HEK293 (cell line): ENCODE measurements around the gene PHEX.

Experiments used
- CTCF ChIA-PET: fragments of 350-600 bp; formaldehyde crosslinking; extraction: SDS; loops from one replicate; lab custom pipeline; 2021; ENCODE audit warnings: antibody characterized with exemption; lab: Yijun Ruan, JAX
- POLR2A ChIA-PET: fragments of 300-600 bp; formaldehyde crosslinking; extraction: SDS; loops from one replicate; lab custom pipeline; 2020; ENCODE audit warnings: antibody characterized with exemption, inconsistent platforms; lab: Yijun Ruan, JAX
- H3K27ac ChIP-seq: fragments of 200-500 bp; sonication (Bioruptor generic); 2 replicates; pipeline ENCODE4 v1.5.1; 2014; ENCODE audit warnings: low read depth, low read length, control low read depth, inconsistent platforms; ENCODE audit errors: extremely low read depth
- H3K36me3 ChIP-seq, 2 experiments: fragments of 200-500 bp in 1 of 2; sonication (Bioruptor generic) in 1 of 2; 1 replicate in 1 of 2; 2 replicates in 1 of 2; pipeline ENCODE4 v1.5.1; 2014 to 2017; ENCODE audit warnings: inconsistent platforms in 2 of 2, low read length in 2 of 2; ENCODE audit not compliant: control insufficient read depth in 2 of 2, insufficient read depth in 1 of 2
- H3K4me1 ChIP-seq: fragments of 200-500 bp; sonication (Bioruptor generic); 2 replicates; pipeline ENCODE4 v1.5.1; 2014; ENCODE audit warnings: mild to moderate bottlenecking, low read length, inconsistent platforms; ENCODE audit not compliant: control insufficient read depth, insufficient read depth
- H3K4me3 ChIP-seq: 2 replicates; pipeline ENCODE4 v1.5.1; 2011; ENCODE audit warnings: low read depth, mild to moderate bottlenecking, control low read depth, low read length, moderate library complexity
- H3K9me3 ChIP-seq: fragments of 200-500 bp; sonication (Bioruptor generic); 2 replicates; pipeline ENCODE4 v1.5.1; 2014; ENCODE audit warnings: low read depth, low read length, inconsistent platforms; ENCODE audit not compliant: control insufficient read depth, insufficient read depth
- GLIS2 ChIP-seq: fragments of 450-650 bp; formaldehyde crosslinking; IDR thresholded peaks from 2 replicates; pipeline ENCODE4 v1.5.1; 2016; ENCODE audit warnings: missing biosample characterization, missing genetic modification characterization
- IKZF3 ChIP-seq: fragments of 450-650 bp; IDR thresholded peaks from 2 replicates; pipeline ENCODE4 v1.5.0; 2018; ENCODE audit warnings: missing biosample characterization, mild to moderate bottlenecking, missing genetic modification characterization, moderate library complexity
- MEIS1 ChIP-seq: sonication (generic); formaldehyde crosslinking; IDR thresholded peaks from 2 replicates; pipeline ENCODE4 v1.8.1; 2022; ENCODE audit warnings: missing genetic modification reagents, mild to moderate bottlenecking, borderline replicate concordance
- SETDB1 ChIP-seq: IDR thresholded peaks from one replicate; pipeline ENCODE4 v1.6.1; 2017; ENCODE audit warnings: mild to moderate bottlenecking, low read length, moderate library complexity, mixed read lengths; ENCODE audit not compliant: insufficient read length
- YY1 ChIP-seq: fragments of 450-650 bp; formaldehyde crosslinking; IDR thresholded peaks from 2 replicates; pipeline ENCODE4 v1.5.1; 2018; ENCODE audit warnings: missing biosample characterization, missing genetic modification characterization
- ZNF133 ChIP-seq: fragments of 450-650 bp; formaldehyde crosslinking; IDR thresholded peaks from 2 replicates; pipeline ENCODE4 v1.5.1; 2016; ENCODE audit warnings: missing biosample characterization, missing genetic modification characterization
- ZNF148 ChIP-seq: fragments of 450-650 bp; formaldehyde crosslinking; IDR thresholded peaks from 2 replicates; pipeline ENCODE4 v1.5.0; 2017; ENCODE audit warnings: missing biosample characterization, missing genetic modification characterization, borderline replicate concordance
- ZNF266 ChIP-seq: fragments of 450-650 bp; formaldehyde crosslinking; IDR thresholded peaks from 2 replicates; pipeline ENCODE4 v1.5.1; 2016; ENCODE audit warnings: missing biosample characterization, missing genetic modification characterization, low read depth
- ZNF449 ChIP-seq: fragments of 450-650 bp; formaldehyde crosslinking; IDR thresholded peaks from 2 replicates; pipeline ENCODE4 v1.5.1; 2017; ENCODE audit warnings: missing biosample characterization, mild to moderate bottlenecking, missing genetic modification characterization, moderate library complexity
- ZNF510 ChIP-seq: fragments of 450-650 bp; formaldehyde crosslinking; IDR thresholded peaks from 2 replicates; pipeline ENCODE4 v1.5.1; 2018; ENCODE audit warnings: mild to moderate bottlenecking, missing genetic modification characterization, missing biosample characterization; ENCODE audit not compliant: insufficient replicate concordance
- ZNF610 ChIP-seq: fragments of 450-650 bp; formaldehyde crosslinking; IDR thresholded peaks from 2 replicates; pipeline ENCODE4 v1.5.1; 2016; ENCODE audit warnings: missing biosample characterization, missing genetic modification characterization, borderline replicate concordance
- ZNF692 ChIP-seq: fragments of 450-650 bp; formaldehyde crosslinking; IDR thresholded peaks from 2 replicates; pipeline ENCODE4 v1.5.1; 2016; ENCODE audit warnings: missing biosample characterization, missing genetic modification characterization
- TF ChIP-seq, protein P1 (sequence below): fragments of 450-650 bp; formaldehyde crosslinking; IDR thresholded peaks from 2 replicates; pipeline ENCODE4 v1.5.1; 2016; ENCODE audit warnings: missing biosample characterization, missing genetic modification characterization
- TF ChIP-seq, protein P2 (sequence below): IDR thresholded peaks from 2 replicates; pipeline ENCODE4 v1.6.1; 2011; ENCODE audit warnings: mild to moderate bottlenecking, low read depth, low read length, borderline replicate concordance
- TF ChIP-seq, protein P3 (sequence below): fragments of 450-650 bp; formaldehyde crosslinking; IDR thresholded peaks from 2 replicates; pipeline ENCODE4 v1.5.1; 2017; ENCODE audit warnings: missing biosample characterization, missing genetic modification characterization
- TF ChIP-seq, protein P4 (sequence below): fragments of 450-650 bp; formaldehyde crosslinking; conservative IDR thresholded peaks from 2 replicates; pipeline ENCODE4 v1.5.1; 2016; ENCODE audit warnings: low read depth, missing biosample characterization, missing genetic modification characterization

Gene PHEX

DNA sequence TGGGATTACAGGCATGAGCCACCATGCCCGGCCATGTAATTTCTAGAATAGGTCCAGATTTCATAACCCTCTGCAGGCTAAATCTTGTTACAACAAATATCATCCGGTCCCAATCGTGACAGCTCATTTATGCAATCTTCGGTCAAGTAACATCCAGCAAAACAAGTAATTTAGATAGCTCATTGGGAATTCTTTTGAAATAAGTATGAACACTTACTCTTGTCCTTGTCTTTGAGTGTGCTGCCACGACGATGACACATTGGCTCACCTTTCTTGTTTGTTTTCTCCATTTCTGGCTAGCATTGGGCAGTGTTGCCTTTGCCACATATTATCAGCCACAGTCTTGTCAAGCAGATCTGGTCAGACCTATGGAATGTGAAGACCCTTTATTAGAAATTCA lies 92.0 kb downstream of the PHEX start:
- Histone ChIP-seq H3K4me1 (no peaks in the 10 kb centered on the region), H3K27ac (no peak overlapping the region)
- POLR2A ChIA-PET, result no interaction called here
- CTCF ChIA-PET, result no interaction called here
- TF ChIP-seq, protein P1, sequence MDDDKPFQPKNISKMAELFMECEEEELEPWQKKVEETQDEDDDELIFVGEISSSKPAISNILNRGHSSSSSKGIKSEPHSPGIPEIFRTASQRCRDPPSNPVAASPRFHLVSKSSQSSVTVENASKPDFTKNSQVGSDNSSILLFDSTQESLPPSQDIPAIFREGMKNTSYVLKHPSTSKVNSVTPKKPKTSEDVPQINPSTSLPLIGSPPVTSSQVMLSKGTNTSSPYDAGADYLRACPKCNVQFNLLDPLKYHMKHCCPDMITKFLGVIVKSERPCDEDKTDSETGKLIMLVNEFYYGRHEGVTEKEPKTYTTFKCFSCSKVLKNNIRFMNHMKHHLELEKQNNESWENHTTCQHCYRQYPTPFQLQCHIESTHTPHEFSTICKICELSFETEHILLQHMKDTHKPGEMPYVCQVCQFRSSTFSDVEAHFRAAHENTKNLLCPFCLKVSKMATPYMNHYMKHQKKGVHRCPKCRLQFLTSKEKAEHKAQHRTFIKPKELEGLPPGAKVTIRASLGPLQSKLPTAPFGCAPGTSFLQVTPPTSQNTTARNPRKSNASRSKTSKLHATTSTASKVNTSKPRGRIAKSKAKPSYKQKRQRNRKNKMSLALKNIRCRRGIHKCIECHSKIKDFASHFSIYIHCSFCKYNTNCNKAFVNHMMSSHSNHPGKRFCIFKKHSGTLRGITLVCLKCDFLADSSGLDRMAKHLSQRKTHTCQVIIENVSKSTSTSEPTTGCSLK (tag by site-specific recombination), result no peak
- TF ChIP-seq ZNF510 (tag by site-specific recombination) (no peak), ZNF148 (no peak)
- TF ChIP-seq, protein P2, sequence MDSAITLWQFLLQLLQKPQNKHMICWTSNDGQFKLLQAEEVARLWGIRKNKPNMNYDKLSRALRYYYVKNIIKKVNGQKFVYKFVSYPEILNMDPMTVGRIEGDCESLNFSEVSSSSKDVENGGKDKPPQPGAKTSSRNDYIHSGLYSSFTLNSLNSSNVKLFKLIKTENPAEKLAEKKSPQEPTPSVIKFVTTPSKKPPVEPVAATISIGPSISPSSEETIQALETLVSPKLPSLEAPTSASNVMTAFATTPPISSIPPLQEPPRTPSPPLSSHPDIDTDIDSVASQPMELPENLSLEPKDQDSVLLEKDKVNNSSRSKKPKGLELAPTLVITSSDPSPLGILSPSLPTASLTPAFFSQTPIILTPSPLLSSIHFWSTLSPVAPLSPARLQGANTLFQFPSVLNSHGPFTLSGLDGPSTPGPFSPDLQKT, result no peak
- TF ChIP-seq, all 188 proteins: peak for 0
- no peaks in the 10 kb centered on the region for H3K36me3 ChIP-seq
- H3K9me3 ChIP-seq, result no peaks in the 10 kb centered on the region
- H3K4me3 ChIP-seq, result no peak overlapping the region

DNA sequence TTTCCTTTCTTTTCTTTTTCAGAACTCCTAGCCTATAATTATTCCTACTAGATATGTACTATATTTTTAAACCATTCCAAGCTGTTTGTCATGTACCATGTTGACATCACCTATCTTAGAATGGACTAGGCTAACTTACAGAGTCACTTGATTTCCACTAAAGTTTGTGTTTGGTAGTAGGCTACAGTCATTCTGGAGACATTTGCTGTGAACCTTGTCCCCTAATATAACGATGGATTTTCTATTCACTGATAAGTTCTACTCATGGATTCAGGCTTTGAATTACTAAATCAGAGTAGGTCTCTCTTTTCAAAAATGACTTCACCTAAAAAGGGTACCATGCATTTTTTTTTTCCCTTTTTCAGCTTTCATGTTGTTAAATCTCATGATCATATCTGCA lies 93.4 kb downstream of the PHEX start:
- ChIA-PET POLR2A (no interaction called here), CTCF (interaction anchor here (1.2 to 1.5 kb wide), 3 partner anchors 10 to 623 kb away, joined by 3 to 7 read pairs (median 5); no protein-coding TSS in a partner anchor)
- Histone ChIP-seq H3K4me3 (no peak overlapping the region), H3K27ac (no peak overlapping the region), H3K9me3 (no peaks in the 10 kb centered on the region), H3K4me1 (no peaks in the 10 kb centered on the region), H3K36me3 (no peaks in the 10 kb centered on the region)
- TF ChIP-seq ZNF692 (tag by site-specific recombination), result no peak

GRCh38 chrX:22126327-22126726 lies 94.2 kb downstream of the PHEX start:
- CTCF ChIA-PET, result interaction anchor here (1.2 to 1.5 kb wide), 2 partner anchors 141 to 622 kb away, joined by 3 to 5 read pairs; no protein-coding TSS in a partner anchor
- POLR2A ChIA-PET, result no interaction called here
- no peaks in the 10 kb centered on the region for H3K4me1 ChIP-seq
- TF ChIP-seq ZNF449 (tag by site-specific recombination) (no peak), YY1 (no peak), ZNF133 (no peak), ZNF266 (no peak), ZNF610 (tag by site-specific recombination) (no peak), GLIS2 (tag by site-specific recombination) (no peak), SETDB1 (no peak), MEIS1 (CRISPR knock-in tag) (no peak), IKZF3 (no peak)
- TF ChIP-seq, protein P3, sequence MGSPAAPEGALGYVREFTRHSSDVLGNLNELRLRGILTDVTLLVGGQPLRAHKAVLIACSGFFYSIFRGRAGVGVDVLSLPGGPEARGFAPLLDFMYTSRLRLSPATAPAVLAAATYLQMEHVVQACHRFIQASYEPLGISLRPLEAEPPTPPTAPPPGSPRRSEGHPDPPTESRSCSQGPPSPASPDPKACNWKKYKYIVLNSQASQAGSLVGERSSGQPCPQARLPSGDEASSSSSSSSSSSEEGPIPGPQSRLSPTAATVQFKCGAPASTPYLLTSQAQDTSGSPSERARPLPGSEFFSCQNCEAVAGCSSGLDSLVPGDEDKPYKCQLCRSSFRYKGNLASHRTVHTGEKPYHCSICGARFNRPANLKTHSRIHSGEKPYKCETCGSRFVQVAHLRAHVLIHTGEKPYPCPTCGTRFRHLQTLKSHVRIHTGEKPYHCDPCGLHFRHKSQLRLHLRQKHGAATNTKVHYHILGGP (tag by site-specific recombination), result no peak
- TF ChIP-seq, protein P4, sequence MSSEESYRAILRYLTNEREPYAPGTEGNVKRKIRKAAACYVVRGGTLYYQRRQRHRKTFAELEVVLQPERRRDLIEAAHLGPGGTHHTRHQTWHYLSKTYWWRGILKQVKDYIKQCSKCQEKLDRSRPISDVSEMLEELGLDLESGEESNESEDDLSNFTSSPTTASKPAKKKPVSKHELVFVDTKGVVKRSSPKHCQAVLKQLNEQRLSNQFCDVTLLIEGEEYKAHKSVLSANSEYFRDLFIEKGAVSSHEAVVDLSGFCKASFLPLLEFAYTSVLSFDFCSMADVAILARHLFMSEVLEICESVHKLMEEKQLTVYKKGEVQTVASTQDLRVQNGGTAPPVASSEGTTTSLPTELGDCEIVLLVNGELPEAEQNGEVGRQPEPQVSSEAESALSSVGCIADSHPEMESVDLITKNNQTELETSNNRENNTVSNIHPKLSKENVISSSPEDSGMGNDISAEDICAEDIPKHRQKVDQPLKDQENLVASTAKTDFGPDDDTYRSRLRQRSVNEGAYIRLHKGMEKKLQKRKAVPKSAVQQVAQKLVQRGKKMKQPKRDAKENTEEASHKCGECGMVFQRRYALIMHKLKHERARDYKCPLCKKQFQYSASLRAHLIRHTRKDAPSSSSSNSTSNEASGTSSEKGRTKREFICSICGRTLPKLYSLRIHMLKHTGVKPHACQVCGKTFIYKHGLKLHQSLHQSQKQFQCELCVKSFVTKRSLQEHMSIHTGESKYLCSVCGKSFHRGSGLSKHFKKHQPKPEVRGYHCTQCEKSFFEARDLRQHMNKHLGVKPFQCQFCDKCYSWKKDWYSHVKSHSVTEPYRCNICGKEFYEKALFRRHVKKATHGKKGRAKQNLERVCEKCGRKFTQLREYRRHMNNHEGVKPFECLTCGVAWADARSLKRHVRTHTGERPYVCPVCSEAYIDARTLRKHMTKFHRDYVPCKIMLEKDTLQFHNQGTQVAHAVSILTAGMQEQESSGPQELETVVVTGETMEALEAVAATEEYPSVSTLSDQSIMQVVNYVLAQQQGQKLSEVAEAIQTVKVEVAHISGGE (tag by site-specific recombination), result no peak

More at GRCh38 chrX:22126327-22126726, 94.2 kb downstream of the PHEX start:
- Histone ChIP-seq H3K27ac (no peak overlapping the region), H3K36me3 (no peaks in the 10 kb centered on the region), H3K4me3 (no peak overlapping the region), H3K9me3 (no peaks in the 10 kb centered on the region)
